CD4-positive, alpha-beta T cell treated with Interleukin-6 for 4 hours (primary cell): ENCODE data around the gene ASH1L.
"Not testable (repeated sequence)": the region's sequence is repeated elsewhere in the genome, so short reads cannot be mapped to it uniquely, and the experiment has no call there.

Experiments
- DNase-seq: peaks from one replicate; pipeline ENCODE4 v3.0.0-alpha.2; 2020; ENCODE audit warnings: mixed read lengths

ASH1L gene

DNA sequence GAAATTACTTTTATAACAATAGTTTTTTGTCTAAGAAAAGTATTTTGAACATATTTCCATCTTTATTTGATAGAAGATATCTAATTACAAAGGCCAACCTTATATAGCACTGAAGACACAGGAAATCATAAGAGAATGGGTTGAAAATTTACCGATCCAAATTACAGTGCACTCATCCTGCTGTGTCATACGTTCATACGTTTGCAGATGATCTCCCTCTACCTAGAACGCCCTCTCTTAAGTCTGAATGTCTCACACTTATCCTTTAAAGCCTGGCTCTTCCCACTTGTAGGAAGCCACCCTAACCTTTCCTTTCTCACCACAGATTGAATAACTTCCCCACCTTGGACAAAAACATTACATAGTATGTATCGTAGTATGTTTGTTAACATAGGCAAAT is 9.3 kb downstream of the ASH1L start:
- no peak for DNase-seq

- no peak for DNase-seq
Measured at GRCh38 chr1:155548706-155549105, 13.9 kb downstream of the ASH1L start.

- DNase-seq: no peak
Measured at GRCh38 chr1:155540000-155540874, 22.4 kb downstream of the ASH1L start.

GRCh38 chr1:155537193-155537592 is 25.4 kb downstream of the ASH1L start:
- no peak for DNase-seq

- no peak for DNase-seq
Measured at GRCh38 chr1:155531624-155532023, 31.0 kb downstream of the ASH1L start.

DNA sequence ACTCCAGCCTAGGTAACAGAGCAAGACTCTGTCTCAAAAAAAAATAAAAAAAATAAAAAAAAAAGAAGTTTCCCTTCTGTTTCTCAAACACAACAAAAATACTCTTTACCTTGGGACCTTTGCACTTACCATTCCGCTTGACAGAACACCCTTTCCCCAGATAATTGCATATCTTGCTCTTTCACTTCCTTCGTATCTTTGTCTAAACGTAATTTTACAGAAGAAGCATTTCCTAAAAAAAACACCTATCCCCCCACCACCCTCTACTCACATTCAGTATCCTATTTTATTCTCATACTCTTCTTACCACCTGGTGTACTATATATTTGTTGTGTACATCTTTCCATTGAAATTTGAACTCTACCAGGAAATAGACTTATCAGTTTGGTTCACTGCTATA is 32.7 kb downstream of the ASH1L start:
- no peak for DNase-seq

DNA sequence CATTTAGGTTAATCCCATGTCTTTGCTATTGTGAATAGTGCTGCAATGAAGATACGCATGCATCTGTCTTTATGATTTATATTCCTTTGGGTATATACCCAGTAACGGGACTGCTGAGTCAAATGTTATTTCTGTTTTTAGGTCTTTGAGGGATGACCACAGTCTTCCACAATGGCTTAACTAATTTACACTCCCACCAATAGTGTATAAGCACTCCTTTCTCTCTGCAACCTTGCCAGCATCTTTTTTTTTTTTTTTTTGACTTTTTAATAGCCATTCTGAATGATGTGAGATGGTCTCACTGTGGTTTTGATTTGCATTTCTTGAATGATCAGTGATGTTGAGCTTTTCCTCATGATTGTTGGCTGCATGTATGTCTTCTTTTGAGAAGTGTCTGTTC is 33.5 kb downstream of the ASH1L start:
- DNase-seq: no peak

DNA sequence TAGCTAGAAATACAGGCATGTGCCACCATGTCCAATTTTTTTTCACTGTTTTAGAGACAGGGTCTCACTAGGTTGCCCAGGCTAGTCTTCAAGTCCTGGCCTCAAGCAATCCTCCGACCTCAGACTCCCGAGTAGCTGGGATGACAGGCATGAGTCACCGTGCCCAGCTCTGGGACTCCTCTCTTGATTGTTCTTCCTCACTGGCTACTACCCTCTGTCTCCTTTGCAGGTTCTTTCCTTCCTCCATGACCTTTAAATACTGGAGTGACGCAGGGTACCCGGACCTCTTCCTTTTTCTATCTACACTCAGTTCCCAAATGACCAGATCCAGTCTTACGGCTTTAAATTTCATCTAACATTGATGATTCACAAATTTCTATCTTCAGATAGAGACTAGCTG is 34.9 kb downstream of the ASH1L start:
- no peak for DNase-seq

DNA sequence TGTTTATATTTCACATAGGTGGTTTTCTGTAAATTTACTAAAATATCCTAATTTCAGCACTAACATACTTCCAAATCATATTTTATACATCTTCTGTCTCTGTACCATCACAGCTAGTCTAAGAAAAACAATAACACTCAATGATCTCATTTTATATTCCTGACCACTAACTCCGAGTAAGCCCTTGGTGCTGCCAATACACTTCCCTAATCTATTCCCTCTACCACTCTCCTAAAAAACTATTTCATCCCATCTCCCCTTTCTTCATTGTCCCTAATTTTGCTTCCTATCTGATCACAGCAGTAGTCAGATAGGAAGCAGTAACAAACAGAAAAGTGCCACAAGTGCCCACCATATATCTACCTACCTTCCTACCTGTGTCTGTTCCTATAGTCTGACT is 36.2 kb downstream of the ASH1L start:
- DNase-seq: no peak

DNA sequence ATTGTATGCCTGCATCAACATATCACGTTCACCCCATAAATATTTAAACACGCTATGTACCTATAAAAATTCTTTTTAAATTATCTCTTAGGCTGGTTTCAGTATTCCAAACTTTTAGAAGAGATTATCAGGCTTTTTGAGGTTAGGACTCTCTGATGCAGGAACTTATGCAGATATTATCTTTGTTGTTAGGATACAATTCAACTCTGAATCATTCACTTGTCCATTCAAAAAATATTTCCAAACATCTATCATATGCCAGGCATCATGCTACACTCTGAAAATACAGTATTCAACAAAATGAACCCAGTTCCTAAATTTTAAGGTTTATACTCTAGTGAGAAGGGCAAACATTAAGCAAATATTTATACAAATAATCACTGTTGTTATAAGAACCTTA is 40.5 kb downstream of the ASH1L start:
- DNase-seq: no peak

DNA sequence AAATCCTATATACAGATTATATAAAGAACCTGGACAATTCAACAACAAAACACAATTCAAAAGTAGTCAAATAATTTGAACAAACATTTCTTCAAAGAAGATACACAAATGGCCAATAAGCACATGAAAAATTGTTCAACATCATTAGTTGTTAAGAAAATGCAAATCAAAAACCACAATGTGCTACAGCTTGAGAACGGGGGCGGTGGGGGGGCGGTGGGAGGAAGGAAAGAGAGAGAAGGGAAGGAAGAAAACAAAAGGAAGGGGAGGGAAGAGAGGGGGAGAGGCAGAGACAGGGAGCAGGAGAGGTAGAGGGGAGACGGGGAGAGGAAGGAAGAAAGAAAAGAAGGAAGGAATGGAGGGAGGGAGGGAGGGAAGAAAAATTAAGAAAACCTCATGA is 44.1 kb downstream of the ASH1L start:
- DNase-seq: no peak

DNA sequence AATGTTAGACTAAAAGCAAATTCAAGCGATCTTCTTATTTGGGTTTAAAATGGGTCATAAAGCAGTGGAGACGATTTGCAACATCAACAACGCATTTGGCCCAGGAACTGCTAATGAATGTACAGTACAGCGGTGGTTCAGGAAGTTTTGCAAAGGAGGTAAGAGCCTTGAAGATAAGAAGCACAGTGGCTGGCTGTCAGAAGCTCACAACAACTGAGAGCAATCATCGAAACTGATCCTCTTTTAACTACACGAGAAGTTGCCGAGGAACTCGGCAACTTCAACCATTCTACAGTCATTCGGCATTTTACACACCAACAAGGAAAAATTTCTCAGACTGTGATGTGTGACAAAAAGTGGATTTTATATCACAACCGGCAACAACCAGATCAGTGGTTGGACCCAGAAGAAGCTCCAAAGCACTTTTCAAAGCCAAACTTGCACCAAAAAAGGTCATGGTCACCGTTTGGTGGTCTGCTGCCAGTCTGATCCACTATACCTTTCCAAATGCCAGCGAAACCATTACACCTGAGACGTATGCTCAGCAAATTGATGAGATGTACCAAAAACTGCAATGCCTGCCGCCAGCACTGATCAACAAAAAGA is 47.9 kb downstream of the ASH1L start:
- DNase-seq: peak; percentile 38

DNA sequence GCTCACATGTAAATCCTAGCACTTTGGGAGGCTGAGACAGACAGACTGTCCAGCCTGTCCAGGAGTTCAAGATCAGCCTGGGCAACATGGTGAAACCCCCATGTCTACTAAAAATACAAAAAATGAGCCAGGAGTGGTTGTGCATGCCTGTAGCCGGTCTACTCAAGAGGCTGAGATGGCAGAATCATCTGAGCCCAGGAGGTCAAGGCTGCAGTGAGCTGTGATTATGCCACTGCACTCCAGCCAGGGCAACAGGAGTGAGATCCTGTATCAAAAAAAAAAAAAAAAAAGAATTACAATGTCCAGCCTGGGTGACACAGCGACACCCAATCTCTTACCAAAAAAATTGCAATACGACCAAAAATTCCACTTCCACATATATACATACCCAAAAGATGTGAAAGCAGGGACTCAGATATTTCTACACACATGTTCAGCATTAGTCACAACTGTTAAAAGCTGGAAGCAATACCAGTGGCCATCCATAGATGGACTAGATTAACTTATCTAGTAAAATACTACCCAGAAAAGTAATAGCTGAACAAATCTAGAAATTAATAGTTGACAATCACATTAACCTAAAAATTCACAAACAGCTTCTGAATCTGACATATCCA is 49.2 kb downstream of the ASH1L start:
- no peak for DNase-seq

DNA sequence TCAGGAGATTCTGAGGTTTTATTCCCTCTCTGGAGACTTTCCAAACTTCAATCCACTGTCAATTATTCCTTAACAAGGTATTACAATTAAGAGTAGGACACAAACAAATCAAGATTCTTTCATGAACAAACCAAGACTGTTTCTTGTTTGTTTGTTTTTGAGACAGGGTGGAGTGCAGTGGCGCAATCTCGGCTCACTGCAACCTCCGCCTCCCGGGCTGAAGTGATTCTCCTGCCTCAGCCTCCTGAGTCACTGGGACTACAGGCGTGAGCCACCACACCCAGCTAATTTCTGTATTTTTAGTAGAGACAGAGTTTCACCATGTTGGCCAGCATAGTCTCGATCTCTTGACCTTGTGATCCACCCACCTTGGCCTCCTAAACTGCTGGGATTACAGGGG is 51.2 kb downstream of the ASH1L start:
- not testable (repeated sequence) for DNase-seq

GRCh38 chr1:155509064-155509463 is 53.5 kb downstream of the ASH1L start:
- DNase-seq: no peak

DNA sequence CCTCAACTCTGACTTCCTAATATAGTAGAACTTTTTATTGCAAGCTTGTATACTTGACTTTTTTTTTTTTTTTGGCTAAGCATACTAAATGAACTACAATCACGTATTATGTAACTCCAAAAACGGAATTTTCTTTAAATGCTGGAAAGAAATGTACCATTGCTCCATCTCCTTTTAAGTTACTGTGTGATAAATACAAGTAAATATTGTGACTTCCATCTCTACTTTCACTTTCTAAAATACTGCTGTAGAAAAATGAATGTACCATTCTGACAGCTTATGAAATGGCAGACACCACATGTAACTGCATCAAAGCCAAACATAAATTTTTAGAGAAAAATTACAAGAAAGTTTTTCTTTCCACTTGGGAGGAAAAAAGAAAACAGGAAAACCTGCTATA is 54.7 kb downstream of the ASH1L start:
- no peak for DNase-seq

- DNase-seq: not testable (repeated sequence)
Measured at GRCh38 chr1:155505963-155506362, 56.6 kb downstream of the ASH1L start.

DNA sequence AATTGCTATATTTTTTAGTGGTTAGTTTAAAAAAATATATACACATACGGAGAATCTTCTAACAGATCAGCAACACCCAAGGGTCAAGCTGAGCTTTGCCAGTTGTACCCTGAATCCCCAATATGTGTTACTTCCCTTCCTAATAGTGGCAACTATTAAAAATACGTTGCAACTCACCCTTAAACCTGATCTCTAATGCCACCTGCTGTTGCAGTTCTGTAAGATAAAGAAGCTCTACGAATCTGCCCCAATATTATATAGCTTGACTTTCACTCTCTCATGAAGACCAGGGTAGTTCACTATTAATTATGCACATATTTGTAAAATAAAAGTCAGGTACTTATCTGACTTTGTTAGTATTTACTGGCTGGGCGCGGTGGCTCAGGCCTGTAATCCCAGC is 58.4 kb downstream of the ASH1L start:
- DNase-seq: no peak

DNA sequence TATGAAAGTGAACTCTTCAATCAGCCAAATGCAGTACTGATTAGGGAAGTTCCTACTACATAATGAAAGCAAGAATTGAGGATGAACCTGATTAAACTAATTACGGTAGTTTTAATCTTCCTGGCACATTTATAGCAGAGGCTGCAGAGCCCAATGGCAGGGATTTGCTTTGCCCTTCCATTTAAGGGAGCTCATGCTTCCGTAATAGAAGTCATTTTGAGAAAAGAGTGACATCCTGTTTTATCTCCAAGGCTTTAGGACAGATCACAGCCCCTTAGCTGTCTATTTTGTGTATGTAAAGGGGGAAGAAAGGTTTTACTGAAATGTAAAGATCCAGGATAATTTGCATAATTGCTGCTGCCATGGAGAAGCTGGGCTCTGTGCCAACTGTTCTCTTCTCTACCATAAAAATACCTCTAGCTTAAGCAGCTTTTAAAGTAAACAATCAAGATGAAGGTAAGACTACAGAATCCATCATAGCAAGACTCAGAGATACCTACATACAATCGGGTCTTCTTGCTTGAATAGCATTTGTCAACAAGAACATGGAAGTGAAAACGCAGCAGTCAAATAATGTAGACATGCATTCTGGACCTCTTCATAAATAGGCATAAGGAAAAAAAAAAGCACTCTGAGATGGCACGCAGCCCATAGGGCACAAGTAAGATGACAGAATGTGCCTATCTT is 62.5 kb downstream of the ASH1L start:
- no peak for DNase-seq

DNA sequence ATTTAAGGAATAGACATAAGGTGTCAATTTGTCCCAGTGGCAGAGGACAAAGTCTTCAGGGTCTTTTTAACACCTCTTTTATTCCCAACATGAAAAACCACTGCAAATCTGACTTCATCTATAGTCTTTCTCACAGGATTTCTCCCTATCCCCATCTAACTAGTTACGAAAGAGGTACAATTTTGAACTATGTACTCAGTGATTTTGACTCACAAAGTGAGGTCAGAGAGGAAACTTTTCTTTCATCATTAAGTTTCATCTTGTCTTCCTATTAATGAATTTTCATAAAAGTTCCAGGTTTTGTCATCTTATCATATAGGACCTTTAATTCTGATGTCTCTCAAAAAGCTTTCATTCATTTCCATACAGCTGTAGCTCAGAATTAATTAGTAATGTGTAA is 63.3 kb downstream of the ASH1L start:
- DNase-seq: no peak

DNA sequence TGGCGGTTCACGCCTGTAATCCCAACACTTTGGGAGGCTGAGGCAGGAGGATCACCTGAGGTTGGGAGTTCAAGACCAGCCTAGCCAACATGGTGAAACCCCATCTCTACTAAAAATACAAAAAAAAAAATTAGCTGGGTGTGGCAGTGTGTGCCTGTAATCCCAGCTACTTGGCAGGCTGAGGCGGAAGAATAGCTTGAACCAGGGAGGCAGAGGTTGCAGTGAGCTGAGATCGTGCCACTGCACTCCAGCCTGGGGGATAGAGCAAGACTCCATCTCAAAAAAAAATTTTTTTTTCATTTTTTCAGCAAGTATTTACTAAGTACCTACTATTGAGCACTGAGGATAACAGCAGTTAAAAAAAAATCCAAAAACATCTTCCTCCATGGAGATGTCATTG is 69.0 kb downstream of the ASH1L start:
- DNase-seq: not testable (repeated sequence)

DNA sequence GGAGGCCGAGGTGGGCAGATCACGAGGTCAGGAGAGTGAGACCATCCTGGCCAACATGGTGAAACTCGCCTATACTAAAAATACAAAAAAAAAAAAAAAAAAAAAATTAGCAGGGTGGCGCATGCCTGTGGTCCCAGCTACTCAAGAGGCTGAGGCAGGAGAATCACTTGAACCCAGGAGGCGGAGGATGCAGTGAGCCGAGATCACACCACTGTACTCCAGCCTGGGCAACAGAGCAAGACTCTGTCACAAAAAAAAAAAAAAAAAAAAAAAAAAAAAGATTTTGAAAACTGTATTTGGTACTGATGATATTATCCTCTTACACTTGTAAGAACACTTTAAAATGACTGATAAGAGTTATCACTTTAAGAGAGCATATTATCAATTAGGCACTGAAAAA is 74.2 kb downstream of the ASH1L start:
- not testable (repeated sequence) for DNase-seq

GRCh38 chr1:155487541-155487940 is 75.1 kb downstream of the ASH1L start:
- no peak for DNase-seq

DNA sequence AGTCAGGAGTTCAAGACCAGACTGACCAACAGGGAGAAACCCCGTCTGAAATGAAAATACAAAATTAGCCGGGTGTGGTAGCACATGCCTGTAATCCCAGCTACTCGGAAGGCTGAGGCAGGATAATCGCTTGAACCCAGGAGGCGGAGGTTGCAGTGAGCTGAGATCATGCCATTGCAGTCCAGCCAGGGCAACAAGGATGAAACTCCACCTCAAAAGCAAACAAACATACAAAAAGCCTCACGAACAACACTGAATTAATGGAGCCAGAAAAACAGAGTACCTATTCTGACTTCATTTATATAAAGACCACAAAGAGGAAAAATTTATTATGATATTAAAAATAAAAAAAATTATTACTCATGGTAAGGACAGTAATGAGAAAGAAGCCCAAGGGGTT is 75.7 kb downstream of the ASH1L start:
- DNase-seq: not testable (repeated sequence)
